Activated CD4-positive, alpha-beta T cell treated with anti-CD3 and anti-CD28 coated beads for 4 hours (primary cell): ENCODE results near the gene HBE1.
"Not testable (repeated sequence)": the region's sequence is repeated elsewhere in the genome, so short reads cannot be mapped to it uniquely, and the experiment has no call there.

ENCODE experiments used
- DNase-seq, 2 donors: peaks; one replicate each; pipeline ENCODE4 v3.0.0-alpha.2; 2020

Gene HBE1

DNA sequence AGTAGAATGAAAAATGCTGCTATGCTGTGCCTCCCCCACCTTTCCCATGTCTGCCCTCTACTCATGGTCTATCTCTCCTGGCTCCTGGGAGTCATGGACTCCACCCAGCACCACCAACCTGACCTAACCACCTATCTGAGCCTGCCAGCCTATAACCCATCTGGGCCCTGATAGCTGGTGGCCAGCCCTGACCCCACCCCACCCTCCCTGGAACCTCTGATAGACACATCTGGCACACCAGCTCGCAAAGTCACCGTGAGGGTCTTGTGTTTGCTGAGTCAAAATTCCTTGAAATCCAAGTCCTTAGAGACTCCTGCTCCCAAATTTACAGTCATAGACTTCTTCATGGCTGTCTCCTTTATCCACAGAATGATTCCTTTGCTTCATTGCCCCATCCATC, 14.9 kb upstream of the HBE1 start:
- DNase-seq: no peak

DNA sequence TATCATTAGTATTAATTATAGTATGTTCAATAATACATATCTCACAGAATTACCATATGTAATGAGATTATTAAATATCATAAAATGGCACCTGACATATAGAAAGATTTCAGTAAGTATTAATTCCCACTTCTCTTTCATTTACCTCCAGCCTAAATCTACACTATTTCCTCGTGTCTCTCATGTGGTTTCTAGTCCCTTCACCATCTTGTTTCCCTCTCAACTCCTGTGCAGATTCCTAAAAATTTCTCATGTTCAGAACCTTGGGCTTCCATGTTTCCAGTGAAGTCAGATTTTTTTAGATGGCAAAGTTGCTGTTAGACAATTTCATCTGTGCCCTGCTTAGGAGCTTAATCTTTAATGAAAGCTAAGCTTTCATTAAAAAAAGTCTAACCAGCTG, 14.1 kb upstream of the HBE1 start:
- DNase-seq: no peak

DNA sequence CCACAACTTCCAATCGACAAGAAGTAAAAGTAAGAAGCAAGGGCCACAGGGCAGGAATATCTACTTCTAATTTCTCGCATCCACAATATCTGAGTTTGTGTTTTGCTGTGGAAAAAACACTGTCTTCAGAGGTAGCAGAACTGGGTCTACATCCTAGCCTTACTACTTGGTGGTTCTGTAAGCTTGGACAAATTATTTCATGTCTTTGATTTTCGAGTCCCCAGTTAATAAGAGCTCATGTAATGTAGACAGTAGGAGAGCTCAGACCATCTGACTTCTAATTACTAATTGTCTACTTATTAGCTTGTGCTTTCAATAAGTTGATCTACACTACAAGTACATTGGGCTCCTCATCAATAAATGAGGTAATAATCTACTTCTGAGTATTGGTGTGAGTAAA, 13.3 kb upstream of the HBE1 start:
- DNase-seq: no peak

DNA sequence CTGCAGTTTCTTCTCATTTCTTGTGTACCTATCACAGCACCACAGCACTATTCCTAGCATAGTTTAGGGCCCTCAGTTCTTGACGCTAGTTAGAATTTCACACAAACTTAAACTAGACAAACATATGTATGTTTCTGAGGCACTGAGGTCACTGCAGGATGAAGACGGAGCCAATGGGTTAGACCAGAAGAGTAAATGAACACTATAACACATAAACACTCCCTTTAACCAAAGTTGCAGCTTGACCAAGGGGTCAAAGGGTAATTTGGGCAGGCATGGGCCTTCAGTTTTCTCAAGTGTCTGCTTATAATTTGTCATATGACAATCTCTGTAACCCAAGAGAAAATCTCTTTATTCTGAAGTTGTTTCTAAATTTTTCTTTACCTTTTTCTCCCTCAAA, 12.9 kb upstream of the HBE1 start:
- no peak for DNase-seq

DNA sequence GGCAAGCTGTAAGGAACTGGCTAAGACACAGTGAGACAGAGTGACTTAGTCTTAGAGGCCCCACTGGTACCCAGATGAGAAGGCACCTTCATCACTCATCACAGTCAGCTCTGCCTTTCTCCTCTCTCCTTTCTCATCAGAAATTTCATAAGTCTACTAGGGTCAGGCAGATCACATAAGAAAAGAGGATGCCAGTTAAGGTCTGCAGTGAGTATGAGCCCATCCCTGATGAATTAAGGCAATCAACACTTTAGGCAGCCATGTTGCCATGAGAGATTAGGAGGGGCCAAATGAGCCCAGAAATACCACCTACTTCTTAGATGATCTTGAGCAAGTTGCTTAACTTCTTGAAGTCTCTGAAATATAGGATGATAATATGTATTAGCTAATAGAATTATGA, 11.9 kb upstream of the HBE1 start:
- DNase-seq: no peak

DNA sequence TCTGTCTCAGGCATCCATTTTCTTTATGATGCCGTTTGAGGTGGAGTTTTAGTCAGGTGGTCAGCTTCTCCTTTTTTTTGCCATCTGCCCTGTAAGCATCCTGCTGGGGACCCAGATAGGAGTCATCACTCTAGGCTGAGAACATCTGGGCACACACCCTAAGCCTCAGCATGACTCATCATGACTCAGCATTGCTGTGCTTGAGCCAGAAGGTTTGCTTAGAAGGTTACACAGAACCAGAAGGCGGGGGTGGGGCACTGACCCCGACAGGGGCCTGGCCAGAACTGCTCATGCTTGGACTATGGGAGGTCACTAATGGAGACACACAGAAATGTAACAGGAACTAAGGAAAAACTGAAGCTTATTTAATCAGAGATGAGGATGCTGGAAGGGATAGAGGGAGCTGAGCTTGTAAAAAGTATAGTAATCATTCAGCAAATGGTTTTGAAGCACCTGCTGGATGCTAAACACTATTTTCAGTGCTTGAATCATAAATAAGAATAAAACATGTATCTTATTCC, 10.9 kb upstream of the HBE1 start:
- DNase-seq: peak in 1 of 2 donors; percentile 2

DNA sequence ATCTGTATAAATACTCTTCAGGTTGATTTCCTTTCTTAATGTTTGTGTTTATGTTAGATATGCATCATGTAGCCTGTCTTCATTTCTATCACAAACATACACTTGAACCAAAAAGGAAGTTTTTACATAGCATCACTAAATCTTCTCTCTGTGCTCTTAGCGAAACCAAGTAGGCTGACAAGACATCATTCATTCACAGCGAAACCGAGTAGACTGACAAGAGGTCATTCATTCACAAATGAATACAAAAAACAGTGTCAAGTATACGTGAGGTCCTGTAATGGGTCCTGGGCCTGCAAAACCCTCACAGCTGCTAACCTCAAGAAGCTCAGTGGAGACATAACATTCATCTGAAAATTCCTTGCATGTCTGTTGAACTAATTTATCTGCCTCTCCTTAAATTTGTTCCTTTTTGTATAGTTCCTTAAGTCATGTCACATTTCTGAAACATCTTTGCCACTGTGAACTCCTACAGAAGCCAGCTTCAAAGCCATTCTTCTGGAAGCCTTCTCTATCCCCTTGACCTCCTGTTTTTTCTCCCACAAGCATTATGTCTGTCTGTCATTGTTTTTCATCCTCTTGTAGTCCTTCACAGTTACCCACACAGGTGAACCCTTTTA, 9.8 kb upstream of the HBE1 start:
- no peak for DNase-seq

DNA sequence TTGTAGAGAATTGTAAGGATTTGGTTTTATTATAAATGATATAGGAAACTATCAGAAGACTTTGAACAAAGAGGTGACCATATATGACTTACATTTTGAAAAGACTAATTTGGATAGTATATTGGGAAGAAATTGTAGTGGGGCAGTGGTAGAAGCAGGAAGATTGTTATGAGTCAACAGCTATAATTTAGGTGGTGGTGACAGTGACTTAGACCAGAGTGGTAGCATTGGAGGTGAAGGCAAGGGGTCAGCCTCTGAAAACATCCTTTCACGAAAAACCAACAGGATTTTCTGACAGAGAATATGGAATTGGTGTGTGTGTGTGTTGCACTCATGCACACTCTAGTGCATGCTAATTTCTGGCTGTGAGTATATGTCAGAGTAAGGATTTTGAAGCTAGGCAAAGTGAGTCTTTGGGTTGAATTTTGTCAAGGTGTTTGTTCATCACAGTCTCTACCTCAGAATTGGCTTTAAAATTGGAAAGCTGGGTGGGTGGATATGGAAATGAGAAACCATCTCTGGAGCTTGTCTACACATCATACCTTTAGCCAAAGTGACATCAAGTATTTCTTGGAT, 8.2 kb upstream of the HBE1 start:
- no peak for DNase-seq

DNA sequence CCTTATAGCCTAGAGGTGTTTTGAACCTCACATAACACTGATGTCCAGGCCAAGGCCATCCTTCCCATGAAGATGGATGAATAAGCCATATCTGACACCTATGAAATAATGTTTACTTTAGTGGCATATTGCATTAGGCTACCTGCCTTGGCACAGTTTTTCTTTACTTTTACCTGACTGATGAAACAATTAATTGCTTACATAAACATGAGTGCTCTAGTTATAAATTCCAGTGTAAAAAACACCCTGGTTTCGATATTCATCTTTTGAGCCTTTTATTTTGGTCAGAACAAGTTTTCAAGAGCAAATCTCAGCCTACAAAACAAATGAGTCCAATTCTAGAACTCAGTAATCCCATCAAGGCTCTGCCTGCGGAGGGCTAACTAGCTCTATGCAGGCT, 7.0 kb upstream of the HBE1 start:
- no peak for DNase-seq

DNA sequence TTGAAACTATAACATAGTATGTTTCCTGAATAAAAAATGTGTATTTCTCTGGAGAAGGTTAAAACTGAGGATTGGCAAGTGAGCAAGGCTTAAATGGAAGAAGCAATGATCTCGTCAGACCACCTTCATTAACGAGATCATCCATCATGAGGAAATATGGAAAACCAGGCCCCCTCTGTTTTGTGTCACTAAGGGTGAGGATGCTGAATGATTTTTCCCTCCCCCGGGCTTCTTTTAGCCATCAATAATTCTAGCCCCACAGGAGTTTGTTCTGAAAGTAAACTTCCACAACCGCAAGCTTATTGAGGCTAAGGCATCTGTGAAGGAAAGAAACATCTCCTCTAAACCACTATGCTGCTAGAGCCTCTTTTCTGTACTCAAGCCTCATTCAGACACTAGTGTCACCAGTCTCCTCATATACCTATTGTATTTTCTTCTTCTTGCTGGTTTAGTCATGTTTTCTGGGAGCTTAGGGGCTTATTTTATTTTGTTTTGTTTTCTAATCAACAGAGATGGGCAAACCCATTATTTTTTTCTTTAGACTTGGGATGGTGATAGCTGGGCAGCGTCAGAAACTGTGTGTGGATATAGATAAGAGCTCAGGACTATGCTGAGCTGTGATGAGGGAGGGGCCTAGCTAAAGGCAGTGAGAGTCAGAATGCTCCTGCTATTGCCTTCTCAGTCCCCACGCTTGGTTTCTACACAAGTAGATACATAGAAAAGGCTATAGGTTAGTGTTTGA, 5.8 kb upstream of the HBE1 start:
- no peak for DNase-seq

DNA sequence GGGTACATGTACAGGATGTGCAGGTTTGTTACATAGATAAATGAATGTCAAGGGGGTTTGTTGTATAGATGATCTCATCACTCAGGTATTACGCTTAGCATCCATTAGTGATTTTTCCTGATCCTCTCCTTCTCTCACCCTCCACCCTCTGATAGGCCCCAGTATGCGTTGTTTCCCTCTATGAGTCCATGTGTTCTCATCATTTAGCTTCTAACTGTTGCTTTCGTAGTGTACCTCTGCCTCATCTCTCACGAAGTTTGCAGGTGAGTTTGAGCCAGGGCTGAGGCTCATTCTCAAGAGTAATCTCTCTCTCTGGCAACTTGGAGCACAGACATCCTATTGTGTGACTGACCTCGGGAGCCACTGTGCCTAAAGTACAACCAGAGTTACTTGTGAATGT, 4.7 kb upstream of the HBE1 start:
- no peak for DNase-seq

DNA sequence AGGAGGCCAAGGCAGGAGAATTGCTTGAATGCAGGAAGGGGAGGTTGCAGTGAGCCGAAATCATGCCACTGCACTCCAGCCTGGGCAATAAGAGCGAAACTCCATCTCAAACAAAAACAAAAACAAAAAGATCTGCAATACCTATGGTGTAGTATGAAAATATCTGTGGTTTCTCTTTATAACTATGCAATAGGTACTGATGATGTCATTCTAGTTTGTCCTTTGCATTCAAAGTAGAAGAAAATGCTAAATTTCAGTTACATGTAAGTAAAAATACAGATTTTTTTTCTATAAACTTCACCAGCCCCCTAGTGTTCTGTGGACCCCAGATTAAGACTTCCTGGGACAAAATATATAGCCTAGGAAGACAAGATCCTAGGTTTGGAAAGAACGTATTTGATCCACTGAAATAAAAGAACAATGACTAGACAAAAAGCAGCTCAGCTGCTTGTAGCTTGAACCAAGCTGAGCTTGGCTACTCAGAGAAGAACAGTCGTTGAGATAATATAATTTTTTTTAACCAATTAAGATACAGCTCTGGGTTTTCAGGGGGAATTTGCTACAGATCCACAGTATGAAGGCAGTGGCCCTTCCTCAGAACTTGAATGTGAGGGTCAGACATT, 2.8 kb upstream of the HBE1 start:
- DNase-seq: no peak

DNA sequence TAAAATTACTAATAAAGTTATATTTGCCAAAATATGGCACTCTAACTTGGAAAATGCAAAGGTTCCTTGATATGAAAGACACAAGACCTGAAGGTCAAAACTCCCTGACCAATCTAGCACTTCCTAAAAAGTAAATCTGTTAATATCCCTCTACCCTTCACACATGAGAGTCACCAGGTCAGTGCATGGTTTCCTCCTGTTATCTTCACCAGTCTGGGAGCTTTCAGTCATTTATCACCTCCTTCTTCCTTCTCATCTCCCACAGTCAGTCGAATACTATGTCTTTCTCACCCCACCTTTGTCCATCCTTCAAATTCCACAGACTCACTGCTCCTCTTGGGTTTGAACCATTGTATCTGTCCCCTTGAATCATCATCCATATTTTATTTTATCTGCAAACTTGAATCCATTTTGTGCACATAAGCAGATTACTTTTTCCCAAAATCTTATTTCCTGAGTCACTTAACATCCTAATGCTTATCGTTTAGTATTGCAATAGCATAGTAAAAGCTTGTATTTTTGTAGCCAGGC, 2.6 kb downstream of the HBE1 start:
- no peak for DNase-seq

DNA sequence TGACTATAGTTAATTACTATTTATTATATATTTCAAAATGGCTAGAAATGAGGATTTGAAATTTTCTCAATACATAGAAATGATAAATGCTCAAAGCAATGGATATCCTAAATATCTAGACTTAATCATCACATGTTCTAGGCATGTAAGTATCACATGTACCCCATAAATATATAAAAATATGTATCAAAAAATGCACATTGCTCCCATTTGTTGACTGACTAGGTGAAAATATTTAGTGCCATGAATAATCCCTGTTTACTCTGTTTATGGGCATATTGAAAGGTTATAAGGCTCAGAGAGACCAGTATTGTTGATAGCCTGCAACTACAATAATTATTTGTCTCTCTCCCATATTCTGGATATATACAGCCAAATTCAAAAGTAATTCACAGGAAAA, 3.1 kb downstream of the HBE1 start:
- DNase-seq: no peak

DNA sequence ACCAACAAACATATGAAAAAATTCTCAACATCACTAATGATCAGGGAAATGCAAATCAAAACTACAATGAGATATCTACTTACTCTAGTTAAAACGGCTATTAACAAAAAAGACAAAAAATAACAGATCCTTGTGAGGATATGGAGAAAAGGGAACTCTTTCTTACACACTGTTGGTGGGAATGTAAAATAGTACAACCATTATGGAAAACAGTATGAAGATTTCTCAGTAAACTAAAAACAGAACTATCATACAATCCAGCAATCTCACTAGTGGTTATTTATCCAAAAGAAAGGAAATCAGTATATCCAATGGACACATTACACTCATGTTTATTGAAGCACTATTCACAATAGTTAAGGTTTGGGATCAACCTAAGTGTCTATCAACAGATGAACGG, 3.9 kb downstream of the HBE1 start:
- DNase-seq: no peak

DNA sequence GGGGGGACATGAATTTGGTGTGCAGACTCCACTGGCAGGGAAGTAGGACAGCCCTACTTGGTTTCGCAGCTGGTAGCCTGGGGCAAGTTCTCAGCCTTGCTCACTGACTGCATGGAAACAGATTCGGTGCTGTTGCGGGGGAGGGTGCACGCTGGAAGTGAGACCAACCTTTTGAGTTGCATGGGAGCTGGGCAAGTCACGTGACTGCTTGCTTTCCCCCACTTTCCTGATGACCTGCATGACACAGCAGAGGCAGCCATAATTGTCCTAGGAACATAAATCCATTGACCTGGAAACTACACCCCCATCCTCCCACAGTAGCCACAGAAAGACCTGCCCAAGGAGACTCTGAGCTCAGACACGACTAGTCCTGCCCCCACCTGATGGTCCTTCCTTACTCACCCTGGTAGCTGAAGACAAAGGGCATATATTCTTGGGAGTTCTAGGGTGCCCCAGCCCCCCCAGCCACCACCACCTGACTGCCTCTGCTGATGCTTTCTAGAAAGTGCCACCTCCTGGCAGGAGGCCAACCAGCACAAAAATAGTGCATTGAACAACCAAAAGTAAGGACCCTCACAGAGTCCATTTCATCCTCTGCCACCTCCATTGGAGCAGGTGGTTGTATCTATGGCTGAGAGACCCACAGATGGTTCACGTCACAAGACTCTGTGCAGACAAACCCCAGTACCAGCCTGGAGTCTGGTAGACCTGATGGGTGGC, 11.0 kb downstream of the HBE1 start:
- DNase-seq: no peak

DNA sequence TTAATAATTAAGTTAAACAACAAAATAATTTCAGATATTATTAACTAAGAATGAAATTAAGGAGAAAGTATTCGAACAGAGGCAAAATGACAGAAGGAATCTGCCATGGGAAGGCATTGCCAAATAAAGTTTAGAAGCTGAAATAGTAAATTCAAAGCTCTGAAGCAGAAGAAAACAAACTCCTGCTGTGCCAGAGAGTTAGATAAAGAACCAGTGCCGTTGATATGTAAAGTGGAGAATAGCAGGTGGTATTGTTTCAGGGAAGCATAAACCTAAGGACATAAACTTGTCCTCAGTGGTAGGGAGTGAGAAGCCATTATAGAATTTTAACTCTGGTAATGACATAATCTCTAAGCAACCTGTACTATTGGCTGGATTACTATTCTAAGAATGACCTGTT, 12.4 kb downstream of the HBE1 start:
- DNase-seq: no peak

DNA sequence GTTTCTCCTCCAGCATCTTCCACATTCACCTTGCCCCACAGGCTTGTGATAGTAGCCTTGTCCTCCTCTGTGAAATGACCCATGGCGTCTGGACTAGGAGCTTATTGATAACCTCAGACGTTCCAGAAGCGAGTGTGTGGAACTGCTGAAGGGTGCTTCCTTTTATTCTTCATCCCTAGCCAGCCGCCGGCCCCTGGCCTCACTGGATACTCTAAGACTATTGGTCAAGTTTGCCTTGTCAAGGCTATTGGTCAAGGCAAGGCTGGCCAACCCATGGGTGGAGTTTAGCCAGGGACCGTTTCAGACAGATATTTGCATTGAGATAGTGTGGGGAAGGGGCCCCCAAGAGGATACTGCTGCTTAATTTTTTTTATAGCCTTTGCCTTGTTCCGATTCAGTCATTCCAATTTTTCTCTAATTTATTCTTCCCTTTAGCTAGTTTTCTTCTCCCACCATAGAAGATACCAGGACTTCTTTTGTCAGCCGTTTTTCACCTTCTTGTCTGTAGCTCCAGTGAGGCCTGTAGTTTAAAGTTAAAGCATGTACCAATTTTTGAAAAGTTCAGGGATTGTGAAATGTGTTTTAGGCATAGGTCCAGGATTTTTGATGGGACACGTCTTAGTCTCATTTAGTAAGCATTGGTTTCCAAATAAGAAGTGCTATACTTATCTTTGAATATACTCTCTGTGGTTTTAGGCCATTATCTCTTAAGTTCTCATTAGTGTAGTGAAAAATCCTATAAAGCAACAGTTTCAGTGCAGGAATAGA, 14.9 kb downstream of the HBE1 start, which contains the start of gene HBG2:
Gene HBG2, minus strand, starts transcription at position 136 of the 768 bp plus-strand sequence. Its CDS starts 53 bp downstream, at position 83.
- not testable (repeated sequence) for DNase-seq

DNA sequence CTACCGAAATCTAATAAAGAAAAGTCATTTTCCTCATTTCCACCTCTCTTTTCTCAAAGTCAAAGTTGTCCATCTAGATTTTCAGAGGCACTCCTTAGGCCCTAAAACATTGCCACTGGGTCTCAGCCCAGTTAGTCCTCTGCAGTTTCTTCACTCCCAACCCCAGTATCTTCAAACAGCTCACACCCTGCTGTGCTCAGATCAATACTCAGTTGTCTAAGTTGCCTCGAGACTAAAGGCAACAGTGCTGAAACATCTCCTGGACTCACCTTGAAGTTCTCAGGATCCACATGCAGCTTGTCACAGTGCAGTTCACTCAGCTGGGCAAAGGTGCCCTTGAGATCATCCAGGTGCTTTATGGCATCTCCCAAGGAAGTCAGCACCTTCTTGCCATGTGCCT, 15.7 kb downstream of the HBE1 start:
- not testable (repeated sequence) for DNase-seq

DNA sequence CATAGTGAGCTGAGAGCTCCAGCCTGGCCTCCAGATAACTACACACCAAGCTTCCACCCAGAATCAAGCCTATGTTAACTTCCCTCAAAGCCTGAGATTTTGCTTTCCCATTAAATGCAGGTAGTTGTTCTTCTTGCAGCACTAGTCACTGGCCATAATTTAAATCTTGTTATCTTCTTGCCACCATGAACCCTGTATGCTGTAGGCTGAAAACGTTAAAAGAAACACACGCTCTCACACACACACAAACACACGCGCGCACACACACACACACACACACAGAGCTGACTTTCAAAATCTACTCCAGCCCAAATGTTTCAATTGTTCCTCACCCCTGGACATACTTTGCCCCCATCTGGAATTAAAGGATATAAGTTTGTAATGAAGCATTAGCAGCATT, 16.3 kb downstream of the HBE1 start:
- not testable (repeated sequence) for DNase-seq

DNA sequence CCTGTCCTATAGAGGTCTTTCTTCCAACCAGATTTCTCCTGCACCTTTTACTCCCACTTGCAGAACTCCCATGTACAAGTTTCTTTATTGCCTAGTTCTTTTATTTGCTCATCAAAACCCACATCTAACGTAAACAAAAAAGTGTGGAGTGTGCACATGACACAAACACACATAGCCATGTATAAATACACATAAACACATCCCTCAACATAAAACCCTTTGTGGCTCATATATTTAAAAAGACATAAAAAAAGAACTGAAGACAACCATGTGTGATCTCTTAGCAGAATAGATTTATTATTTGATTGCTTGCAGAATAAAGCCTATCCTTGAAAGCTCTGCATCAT, 16.9 kb downstream of the HBE1 start:
- no peak for DNase-seq
